Activated gamma-delta T cell treated with Interleukin-2 at 50 U/mL for 16 hours (primary cell): ENCODE results near the gene ANKRD40CL.
"Not testable (repeated sequence)": the region's sequence is repeated elsewhere in the genome, so short reads cannot be mapped to it uniquely, and the experiment has no call there.

ENCODE experiments used
- DNase-seq: peaks from one replicate; pipeline ENCODE4 v3.0.0-alpha.2; 2020

ANKRD40CL gene

GRCh38 chr17:50767446-50767845 is at the start of gene ANKRD40CL:
Gene ANKRD40CL (minus strand): TSS chr17:50767518. CDS start chr17:50766913, 605 bp downstream.
- no peak for DNase-seq

GRCh38 chr17:50816271-50816670 is 49.0 kb upstream of the ANKRD40CL start:
- DNase-seq: no peak

- DNase-seq: no peak
Measured at GRCh38 chr17:50815400-50815799, 48.1 kb upstream of the ANKRD40CL start.

- DNase-seq: no peak
Measured at GRCh38 chr17:50813583-50813982, 46.3 kb upstream of the ANKRD40CL start.

- no peak for DNase-seq
Measured at GRCh38 chr17:50808888-50809287, 41.6 kb upstream of the ANKRD40CL start.

- DNase-seq: no peak
Measured at GRCh38 chr17:50808413-50808812, 41.1 kb upstream of the ANKRD40CL start.

GRCh38 chr17:50807675-50808074 is 40.4 kb upstream of the ANKRD40CL start:
- no peak for DNase-seq

- no peak for DNase-seq
Measured at GRCh38 chr17:50807009-50807408, 39.7 kb upstream of the ANKRD40CL start.

- no peak for DNase-seq
Measured at GRCh38 chr17:50806141-50806643, 38.9 kb upstream of the ANKRD40CL start.

GRCh38 chr17:50805486-50805885 is 38.2 kb upstream of the ANKRD40CL start:
- no peak for DNase-seq

GRCh38 chr17:50804749-50805475 is 37.6 kb upstream of the ANKRD40CL start:
- DNase-seq: not testable (repeated sequence)

GRCh38 chr17:50803676-50804075 is 36.4 kb upstream of the ANKRD40CL start:
- no peak for DNase-seq

GRCh38 chr17:50802609-50803571 is 35.6 kb upstream of the ANKRD40CL start:
- DNase-seq: no peak

- DNase-seq: no peak
Measured at GRCh38 chr17:50800196-50800700, 32.9 kb upstream of the ANKRD40CL start.

- no peak for DNase-seq
Measured at GRCh38 chr17:50799582-50799981, 32.3 kb upstream of the ANKRD40CL start.

- no peak for DNase-seq
Measured at GRCh38 chr17:50798424-50799288, 31.3 kb upstream of the ANKRD40CL start.

- DNase-seq: no peak
Measured at GRCh38 chr17:50797135-50797810, 30.0 kb upstream of the ANKRD40CL start.

GRCh38 chr17:50794361-50794760 is 27.0 kb upstream of the ANKRD40CL start:
- DNase-seq: no peak

GRCh38 chr17:50793007-50793406 is 25.7 kb upstream of the ANKRD40CL start:
- no peak for DNase-seq

- no peak for DNase-seq
Measured at GRCh38 chr17:50792132-50792531, 24.8 kb upstream of the ANKRD40CL start.

- DNase-seq: no peak
Measured at GRCh38 chr17:50790618-50791017, 23.3 kb upstream of the ANKRD40CL start.

GRCh38 chr17:50787106-50787505 is 19.8 kb upstream of the ANKRD40CL start:
- no peak for DNase-seq
